CD4-positive, alpha-beta T cell treated with Interferon gamma for 1 hour (primary cell): Measurements from ENCODE around the gene APOH.
"Not testable (repeated sequence)": the region's sequence is repeated elsewhere in the genome, so short reads cannot be mapped to it uniquely, and the experiment has no call there.

ENCODE experiments used
- DNase-seq: peaks from one replicate; pipeline ENCODE4 v3.0.0-alpha.2; 2020

The APOH gene

DNA sequence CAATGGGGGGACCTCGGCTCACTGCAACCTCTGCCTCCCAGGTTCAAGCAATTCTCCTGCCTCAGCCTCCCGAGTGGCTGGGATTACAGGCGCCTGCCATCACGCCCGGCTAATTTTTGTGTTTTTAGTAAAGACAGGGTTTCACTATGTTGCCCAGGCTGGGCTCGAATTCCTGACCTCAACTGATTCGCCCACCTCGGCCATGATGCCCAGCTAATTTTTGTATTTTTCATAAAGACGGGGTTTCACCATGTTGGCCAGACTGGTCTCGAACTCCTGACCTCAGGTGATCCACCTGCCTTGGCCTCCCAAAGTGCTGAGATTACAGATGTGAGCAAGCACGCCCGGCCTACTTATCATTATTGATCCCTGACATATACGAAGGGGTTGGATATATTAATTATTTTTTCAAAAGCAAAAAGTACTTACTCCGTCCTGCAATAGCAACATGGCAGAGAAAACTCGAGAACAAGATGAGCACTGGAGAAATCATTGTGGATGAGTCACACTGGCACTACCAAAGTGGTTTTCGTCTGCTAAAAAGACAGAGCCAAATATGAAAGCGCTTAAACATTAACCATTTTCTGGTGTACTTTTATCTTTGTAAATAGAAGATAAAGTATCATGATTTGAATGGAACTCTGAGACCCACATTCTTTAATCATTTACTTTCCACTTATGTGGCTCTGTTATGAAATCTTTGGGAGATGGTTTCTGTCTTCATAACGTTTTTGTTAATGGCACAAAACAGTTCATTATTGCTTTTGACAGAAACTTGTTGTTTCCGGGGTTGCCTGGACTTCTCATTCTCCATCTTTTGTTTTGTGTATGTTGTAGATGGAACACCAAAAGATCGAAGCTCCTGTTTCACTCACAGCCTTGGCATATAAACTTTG, at the start of gene APOH:
Gene APOH (minus strand): TSS at position 529 of the 896 bp plus-strand sequence. CDS start 36 bp downstream, at position 493.
- DNase-seq: no peak

DNA sequence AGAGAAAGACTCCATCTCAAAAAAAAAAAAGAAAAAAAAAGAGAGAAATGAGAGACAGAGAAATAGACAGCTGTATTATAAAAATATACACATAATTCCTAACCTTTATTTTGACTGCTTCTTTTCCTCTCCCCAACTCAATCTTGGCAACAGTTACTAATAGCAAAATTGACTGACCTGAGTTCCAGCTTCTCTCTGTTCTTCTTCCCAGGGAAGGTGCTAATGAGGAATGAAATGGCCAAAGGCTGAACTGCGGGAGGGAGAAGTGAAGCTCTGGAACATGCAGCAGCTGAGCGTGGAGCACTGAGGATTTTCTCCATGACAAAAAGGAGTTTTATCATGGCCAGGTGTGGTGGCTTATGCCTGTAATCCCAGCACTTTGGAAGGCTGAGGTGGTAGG, 48.0 kb upstream of the APOH start:
- no peak for DNase-seq

DNA sequence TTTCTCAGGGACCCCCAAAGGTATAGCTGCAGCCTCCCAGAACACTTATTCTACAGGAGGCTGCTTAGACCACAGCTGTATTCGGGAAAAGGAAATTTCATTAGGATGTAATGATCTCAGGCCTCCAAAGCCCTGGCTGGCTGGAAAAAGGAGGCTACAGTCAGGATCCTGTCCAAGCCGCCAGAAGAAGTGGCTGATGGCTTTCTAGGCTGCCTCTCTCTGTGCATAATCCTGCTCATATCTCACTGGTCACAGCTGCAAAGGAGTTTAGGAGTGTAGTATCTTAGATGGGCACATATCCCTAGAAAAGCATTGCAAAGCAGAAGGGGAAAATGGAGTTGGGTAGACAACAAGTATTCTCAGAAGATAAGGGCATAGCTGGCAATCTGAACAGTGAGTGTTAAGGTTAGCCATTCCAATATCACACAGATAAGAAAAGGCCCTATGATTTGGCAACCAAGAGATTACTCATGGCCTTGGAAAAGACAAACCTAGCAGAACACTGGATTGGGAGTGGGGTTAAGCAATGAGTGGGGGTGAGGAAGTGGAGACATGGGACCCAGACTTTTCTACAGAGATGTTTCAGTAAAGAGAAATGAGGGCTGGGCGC, 47.2 kb upstream of the APOH start:
- no peak for DNase-seq

- no peak for DNase-seq
Measured at GRCh38 chr17:66275651-66276050, 46.4 kb upstream of the APOH start.

DNA sequence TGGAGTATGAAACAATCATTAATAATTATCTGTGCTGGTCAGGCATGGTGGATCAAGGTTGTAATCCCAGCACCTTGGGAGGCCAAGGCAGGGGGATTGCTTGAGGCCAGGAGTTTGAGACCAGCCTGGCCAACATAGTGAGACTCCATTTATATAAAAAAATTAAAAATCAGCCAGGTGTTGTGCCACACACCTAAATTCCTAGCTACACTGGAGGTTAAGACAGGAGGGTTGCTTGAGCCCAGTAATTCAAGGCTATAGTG, 44.3 kb upstream of the APOH start:
- no peak for DNase-seq

DNA sequence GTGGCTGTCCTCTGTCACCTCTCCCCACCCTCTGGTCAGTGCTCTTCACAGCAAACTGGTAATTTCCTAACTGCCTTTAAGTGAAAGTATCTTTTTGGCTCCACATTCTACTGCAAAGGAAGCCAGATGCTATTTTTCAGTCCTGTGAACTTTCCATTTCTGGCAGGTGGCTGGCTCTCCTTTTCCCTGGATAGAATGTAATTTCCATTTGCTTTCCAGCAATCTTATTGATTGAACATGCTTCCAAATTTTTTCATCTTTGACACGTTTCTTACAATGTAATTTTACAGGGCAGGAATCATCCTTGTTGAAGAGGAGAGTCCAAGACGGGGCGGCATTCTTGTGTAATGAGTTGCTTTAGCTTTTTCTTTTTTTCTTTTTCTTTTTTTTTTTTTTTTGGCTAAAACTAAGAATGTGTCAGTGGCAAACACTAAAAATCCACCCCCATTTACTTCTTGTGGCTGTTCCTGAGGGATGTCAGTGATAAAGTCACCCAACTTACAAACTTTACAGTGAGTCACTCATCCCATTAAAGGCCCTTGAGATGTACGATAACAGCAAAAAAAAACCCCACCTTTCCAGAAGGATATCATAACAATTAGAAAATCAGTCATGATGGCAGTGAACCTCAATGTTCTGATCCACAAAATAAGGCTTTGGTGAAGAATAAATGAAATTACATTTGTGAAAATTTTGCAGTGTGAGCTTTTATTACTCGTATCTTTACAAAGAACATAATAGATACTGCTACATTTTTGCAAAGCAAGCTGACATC, 43.8 kb upstream of the APOH start:
- no peak for DNase-seq

- no peak for DNase-seq
Measured at GRCh38 chr17:66271512-66271911, 42.3 kb upstream of the APOH start.

DNA sequence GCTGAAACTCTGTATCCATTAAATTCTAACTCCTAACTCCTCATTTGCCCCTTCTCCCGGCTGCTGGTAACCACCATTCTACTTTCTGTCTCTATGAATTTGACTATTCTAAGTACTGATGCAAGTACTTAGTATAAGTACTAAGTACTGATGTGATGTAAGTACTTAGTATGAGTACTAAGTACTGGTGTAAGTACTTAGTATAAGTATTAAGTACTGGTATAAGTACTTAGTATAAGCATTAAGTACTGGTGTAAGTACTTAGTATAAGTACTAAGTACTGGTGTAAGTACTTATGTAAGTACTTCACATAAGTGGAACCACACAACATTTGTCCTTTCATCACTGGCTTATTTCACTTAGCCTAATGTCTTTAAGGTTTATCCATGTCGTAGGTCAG, 40.9 kb upstream of the APOH start:
- no peak for DNase-seq

- DNase-seq: no peak
Measured at GRCh38 chr17:66268247-66268927, 39.2 kb upstream of the APOH start.

- no peak for DNase-seq
Measured at GRCh38 chr17:66264696-66265095, 35.5 kb upstream of the APOH start.

GRCh38 chr17:66262767-66263166, 33.6 kb upstream of the APOH start:
- DNase-seq: no peak

- DNase-seq: no peak
Measured at GRCh38 chr17:66260688-66261087, 31.5 kb upstream of the APOH start.

GRCh38 chr17:66260275-66260674, 31.1 kb upstream of the APOH start:
- no peak for DNase-seq

DNA sequence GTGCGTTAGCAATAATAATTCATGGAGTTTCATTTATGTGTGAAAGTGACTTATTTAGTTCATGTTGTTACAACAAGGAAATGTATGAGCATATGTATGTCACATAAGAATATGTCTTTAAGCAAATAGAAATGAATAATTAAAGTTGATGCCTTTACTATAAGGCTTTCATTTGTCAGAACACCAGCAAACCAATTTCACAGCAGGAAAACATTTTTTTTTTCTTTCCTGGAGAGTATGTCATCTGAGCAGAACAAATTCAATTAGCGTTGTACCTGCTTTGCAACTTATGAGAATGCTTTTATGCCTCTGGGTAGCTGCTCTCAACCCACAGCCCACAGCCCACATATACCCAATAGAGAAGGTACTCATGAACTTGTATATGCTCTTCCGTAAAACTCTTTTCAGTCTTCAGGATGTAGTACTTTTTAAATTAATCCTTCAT, 26.3 kb upstream of the APOH start:
- DNase-seq: no peak

DNA sequence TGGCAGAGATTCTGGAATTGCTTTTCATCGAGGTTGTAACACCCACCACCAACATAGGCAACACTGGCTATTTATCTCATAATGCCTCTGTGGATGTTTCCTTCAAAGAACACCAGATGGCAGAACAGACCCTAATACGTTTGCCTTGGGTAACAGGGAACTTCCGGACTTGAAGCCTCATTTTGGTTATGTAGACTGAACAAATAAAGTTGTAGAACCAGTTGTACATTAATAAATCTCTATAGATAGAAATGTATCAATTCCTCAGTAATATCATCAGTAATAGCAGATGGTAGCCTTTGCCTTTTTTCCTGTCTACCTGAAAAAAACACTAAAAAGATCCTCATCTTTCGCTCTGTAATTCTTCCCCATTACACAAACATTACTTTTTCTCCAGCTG, 25.9 kb upstream of the APOH start:
- DNase-seq: peak; percentile 38

- not testable (repeated sequence) for DNase-seq
Measured at GRCh38 chr17:66253458-66253857, 24.2 kb upstream of the APOH start.

GRCh38 chr17:66250686-66251085, 21.5 kb upstream of the APOH start:
- DNase-seq: no peak

DNA sequence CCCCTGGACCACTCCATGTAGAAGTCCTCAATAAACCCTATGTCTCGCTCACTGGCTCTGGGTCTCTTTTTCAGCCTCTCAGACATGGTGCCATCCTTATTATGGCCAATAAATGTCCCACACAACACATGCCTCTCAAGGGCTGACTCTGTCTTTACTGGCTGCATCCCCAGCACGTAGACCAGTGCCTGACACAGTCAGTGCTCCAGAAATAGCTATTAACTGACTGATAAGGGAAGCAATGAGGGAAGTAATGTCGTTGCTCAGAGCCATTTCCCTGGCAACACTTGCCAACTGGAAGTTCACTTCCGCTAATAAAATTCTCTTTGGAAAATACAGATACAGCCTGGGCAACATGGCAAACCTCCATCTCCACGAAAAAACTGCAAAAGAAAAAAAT, 19.1 kb upstream of the APOH start:
- DNase-seq: no peak

DNA sequence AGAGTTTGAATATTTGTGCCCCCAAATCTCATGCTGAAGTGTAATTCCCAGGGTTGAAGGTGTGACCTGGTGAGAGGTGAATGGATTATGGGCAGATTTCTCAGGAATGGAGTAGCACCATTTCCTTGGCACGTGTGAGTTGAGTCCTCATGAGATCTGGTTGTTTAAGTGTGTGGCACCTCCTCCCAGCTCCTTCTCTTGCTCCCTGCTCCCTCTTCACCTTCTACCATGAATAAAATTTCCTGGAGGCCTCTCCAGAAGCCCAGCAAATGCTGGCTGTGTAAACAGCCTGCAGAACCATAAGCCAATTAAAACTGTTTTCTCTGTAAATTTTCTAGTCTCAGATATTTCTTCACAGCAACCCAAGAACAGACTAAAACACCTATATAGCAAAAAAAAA, 12.6 kb upstream of the APOH start:
- DNase-seq: no peak

GRCh38 chr17:66240630-66241029, 11.4 kb upstream of the APOH start:
- no peak for DNase-seq

GRCh38 chr17:66240013-66240412, 10.8 kb upstream of the APOH start:
- DNase-seq: no peak

- no peak for DNase-seq
Measured at GRCh38 chr17:66235377-66235994, 6.3 kb upstream of the APOH start.

DNA sequence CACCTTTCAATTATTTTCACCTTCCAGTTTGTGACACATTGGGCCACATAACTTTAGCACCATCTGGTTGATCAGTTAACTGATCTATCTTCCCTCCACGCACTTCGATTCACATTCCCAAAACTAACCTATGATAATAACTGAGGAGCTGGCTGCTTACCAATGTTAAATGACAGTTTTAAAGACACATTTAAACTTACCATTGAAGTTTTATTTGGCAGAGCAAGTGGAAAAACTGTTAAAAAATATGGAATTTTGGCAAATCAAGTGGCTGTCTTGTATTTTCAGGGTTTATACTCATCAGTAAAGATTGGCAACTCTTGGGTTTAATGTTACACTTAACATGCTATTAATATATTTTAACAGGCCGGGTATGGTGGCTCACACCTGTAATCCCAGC, 5.4 kb upstream of the APOH start:
- no peak for DNase-seq
